GM12801 (cell line): Measurements from ENCODE around the gene AAGAB.

Experiments
- CTCF ChIP-seq: IDR thresholded peaks from one replicate; pipeline ENCODE4 v1.5.1; 2011; ENCODE audit warnings: control low read depth; ENCODE audit not compliant: insufficient read length; ENCODE audit errors: extremely low read depth

Gene AAGAB

DNA sequence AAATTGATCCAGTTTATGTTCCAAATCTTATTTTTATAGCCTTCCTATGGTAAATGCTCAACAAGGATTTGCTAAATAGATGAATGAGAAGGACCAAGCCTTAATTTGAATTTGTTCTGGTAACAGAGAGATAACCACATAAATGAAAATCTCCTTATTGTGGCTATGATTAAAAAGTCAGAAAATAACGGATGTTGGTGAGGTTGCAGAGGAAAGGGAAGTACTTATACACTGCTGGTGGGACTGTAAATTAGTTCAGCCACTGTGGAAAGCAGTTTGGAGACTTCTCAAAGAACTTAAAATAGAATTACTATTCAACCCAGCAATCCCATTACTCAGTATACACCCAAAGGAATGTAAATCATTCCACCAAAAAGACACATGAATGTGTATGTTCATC is 26.2 kb downstream of the AAGAB start:
- TF ChIP-seq CTCF: no peak

DNA sequence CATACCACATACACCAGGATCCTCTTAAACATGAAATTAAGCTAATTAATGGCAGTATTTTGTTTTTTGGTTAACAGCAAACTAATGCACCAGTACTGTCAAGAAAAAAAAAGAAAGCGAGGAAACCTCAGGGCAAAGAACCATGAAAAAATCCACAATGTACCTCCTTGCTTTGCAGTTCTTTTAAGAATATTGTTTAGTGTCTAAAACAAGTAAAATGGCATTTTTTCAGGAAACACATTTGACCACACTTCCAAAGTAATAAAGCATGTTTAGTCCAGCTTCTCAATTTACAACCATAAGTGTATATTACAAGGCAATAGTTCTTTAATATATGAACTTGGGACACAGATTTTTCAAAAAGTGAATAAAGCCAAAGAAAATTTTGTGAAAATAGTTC is 26.6 kb downstream of the AAGAB start:
- no peak for TF ChIP-seq CTCF

DNA sequence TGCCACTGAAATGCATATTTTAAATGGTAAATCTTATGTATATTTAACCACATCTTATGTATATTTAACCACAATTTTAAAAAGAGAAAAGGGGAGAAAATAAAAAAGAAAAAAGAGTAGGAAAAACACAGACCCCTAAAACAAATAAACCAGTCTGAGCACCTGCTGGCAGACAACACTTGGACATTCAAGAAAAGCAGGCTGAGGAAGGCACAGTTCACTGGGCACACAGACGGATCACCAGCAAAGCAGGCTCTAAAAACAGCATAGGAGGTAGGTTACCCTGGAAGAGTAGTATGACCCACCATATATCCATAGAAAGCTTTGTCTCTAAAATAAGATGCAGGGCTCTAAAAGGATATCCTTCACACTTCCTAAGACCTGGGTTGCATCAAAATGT is 27.0 kb downstream of the AAGAB start:
- no peak for TF ChIP-seq CTCF

DNA sequence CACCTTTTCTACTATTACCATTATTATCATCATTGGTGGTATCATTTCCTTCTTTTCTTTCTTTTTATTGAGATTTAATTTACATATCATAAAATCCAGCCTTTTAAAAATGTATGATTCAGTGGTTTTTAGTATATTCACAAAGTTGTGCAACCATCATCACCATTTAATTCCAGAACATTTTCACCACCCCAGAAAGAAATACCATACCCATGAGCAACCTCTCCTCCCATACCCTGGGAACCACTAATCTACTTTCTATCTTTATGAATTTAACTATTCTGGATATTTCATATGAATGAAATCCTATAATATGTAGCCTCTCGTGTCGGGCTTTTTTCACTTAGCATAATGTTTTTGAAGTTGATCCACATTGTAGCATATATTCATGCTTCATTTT is 29.1 kb downstream of the AAGAB start:
- no peak for TF ChIP-seq CTCF

GRCh38 chr15:67224889-67225288 is 29.6 kb downstream of the AAGAB start:
- TF ChIP-seq CTCF: no peak

DNA sequence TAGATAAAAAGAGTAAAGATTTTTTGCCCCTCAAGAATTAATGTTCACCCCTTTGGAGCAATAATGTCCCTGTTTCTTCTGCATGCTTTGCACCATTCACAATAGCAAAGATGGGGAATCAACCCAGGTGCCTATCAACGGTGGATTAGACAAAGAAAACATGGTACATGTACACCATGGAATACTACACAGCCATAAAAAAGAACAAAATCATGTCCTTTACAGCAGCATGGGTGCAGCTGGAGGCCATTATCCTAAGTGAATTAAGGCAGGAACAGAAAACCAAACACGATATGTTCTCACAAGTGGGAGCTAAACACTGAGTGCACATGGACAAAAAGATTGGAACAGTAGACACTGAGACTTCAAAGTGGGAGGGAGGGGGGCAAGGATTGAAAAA is 35.2 kb downstream of the AAGAB start:
- TF ChIP-seq CTCF: no peak

DNA sequence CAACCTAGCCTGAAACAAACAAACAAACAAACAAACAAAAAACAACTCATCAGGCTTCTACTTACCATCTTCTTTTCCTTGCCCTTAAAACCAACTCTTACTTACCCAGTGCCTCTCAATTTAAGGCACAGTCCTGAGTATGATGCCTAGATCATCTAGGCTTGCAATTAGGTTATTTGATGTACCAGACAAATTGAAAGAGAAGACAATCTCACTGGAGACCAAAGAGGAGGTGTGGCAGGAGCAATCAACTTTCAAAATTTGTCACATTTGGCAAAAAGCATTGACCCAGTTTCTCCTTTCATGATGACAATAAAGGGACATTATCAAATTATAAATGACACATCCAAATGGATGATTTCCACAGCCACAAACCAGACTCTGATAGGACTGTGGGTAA is 36.0 kb downstream of the AAGAB start:
- TF ChIP-seq CTCF: no peak

GRCh38 chr15:67216859-67217258 is 37.6 kb downstream of the AAGAB start:
- no peak for TF ChIP-seq CTCF
